Fibroblast of skin of back (primary cell): ENCODE measurements around the gene SAYSD1.

Source experiments
- DNase-seq: peaks from one replicate; pipeline ENCODE4 v3.0.0-alpha.2; 2013

The SAYSD1 gene

DNA sequence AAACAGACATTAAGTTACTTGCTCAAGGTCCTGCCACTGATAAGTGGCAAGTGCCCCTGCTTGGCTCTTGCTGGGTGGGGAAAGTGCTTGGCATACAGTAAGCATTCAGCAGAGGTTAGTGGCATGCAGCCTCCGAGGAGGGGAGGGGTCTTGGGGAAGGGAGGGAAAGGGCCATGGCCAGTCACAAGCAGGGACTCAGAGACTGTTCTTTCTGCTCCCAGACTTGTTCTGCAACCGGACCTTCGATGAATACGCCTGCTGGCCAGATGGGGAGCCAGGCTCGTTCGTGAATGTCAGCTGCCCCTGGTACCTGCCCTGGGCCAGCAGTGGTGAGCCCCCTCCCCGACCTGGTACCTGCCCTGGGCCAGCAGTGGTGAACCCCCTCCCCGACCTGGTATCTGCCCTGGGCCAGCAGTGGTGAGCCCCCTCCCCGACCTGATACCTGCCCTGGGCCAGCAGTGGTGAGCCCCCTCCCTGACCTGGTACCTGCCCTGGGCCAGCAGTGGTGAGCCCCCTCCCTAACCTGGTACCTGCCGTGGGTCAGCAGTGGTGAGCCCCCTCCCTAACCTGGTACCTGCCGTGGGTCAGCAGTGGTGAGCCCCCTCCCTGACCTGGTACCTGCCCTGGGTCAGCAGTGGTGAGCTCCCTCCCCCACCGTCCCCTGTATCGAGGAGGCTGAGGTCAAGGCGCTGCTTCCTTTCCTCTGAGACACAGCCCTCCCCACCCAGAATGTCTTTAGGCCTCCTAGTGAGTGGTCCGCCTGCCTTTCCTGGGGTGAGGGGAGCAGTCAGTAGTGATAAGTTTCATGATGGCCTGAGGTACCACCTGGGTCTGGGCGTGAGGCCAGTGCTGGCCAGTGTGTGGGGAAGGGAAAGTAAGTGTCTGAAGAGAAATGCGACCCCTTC lies 57.5 kb downstream of the SAYSD1 start:
- no peak for DNase-seq

DNA sequence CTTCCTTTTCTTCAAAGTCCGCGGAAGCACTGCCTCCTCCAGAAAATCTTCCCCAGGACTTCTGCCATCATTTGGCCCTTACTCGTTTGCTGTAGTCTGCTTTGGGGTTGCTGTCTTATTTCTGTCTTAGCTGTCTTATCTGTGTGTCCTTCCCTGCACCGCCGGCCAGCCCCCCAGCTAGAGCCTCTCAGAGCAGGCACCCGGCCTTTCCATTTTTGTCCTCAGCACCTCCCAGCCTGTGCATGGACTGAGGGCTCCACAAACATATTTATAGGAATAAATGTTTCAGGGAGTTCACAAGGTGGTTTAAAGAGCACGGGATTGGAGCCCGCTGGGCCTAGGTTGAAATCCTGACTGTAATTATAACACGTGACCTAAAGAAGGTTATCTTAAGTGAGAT lies 58.3 kb downstream of the SAYSD1 start:
- DNase-seq = no peak

DNA sequence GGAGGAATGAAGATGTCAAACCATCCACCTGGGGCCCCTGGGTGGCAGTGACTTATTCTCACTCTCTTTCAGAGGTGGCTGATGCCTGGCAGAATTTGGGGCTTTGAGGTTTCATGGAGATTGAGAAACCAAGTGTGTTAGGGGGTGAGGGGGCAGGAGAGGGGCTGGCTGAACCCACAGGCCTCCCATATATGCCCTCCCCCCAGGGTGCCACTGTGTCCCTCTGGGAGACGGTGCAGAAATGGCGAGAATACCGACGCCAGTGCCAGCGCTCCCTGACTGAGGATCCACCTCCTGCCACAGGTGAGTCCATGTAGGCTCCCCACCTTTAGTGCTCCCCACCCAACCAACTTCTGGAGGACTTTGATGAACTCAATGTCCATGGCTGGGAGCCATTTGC lies 58.8 kb downstream of the SAYSD1 start:
- no peak for DNase-seq

DNA sequence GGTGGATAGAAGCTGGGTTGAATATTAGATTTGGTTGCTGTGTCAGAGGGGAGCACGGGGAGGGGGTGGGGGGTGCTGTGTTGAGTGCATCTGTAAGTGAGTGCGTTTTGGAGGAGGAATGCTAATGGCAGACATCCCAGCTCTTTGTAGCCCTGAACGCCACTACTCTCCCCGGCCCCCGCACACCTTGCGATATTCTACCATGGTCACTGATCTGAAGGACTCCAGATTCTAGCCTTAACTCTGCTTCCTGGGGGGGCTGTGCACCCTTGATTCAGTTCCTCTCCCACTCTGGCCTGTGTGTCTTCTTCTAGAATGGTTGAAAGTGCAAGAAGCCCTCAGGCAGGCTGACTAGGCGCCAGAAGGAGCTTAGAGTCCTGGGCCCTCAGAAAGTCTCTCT lies 59.3 kb downstream of the SAYSD1 start:
- no peak for DNase-seq

DNA sequence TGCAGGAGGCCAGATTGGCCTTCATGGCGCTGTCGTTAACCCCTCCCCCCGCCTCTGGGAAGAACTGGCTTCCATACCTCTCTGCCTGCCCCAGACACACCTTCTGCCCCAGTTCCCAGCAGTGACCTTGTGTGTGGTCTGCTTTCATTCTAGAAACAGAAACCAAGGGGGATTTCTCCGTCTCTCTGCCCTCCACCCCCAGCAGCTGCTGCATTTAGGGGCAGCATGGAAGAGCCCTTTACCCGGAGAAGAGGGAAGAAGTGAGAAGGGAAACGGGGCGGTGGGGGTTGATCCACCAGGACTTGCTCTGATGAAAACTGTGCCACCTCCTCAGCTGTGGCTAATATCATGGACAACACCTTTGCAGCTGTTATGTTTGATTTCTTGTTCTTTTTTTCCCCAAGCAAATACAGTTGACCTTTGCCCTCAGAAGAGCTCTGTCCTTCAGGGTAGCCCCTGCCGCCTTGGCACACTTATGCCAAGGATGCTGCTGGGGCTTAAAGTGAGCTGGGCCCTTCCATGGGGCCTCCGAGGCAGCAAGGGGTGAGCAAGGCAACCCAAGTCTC lies 60.3 kb downstream of the SAYSD1 start:
- no peak for DNase-seq
